ENCODE results near the gene PHEX. TPM values are rescaled to one million over a fixed set of nuclear protein-coding genes. Genes with fewer than 3 reads are reported as not detected.
A peak's percentile ranks its signal among the peaks of the same experiment; 100 is the strongest.

PHEX gene
- total RNA-seq, 1 donor from 2014 or later: 0.48 TPM

DNA sequence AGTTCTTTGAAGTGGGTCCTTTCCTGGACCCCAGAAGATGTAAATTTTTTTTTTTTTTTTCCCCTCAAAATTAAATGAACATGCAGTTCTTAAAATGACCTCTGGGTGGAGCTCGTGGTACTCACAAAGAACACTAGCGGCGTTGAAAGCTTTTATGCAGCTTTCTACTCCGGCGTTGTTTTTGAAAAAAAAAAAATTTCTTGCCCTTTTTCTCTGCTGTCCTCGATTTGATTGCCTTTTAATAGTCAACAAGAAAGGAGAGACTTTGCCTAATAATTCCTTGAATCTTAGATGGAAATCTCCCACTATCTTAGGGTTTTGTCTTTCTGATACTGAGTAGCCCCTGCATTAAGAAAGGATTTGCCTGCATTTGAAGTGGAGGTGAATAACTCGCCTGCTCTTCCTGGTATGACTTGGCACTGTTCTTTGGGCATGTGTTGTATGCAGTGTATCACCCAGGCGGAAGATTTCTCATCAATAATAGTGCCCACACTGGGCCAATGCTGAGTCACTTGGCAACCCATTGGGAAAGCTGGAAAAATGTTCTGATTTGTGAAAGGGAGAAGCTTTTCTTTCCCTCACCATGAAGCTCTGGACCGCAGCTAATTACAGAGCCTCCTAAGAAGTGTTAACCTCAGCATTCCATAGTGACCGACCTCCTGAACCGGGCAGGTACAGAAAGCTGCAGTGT is 104.0 kb downstream of the PHEX start:
- no peak for DNase-seq (ENCODE audit: low spot score, unreplicated experiment)
- Mint-ChIP-seq H3K27ac (peak overlapping the region; percentile 81), H3K4me3 (ENCODE audit: low read depth) (no peak overlapping the region), H3K27me3 (no peaks in the 10 kb centered on the region), H3K9me3 (ENCODE audit: low read depth) (no peaks in the 10 kb centered on the region), H3K36me3 (ENCODE audit: insufficient read depth) (no peaks in the 10 kb centered on the region), H3K4me1 (ENCODE audit: low read depth) (peaks cover 32% of the 10 kb centered on the region)
- TF ChIP-seq, protein P1, sequence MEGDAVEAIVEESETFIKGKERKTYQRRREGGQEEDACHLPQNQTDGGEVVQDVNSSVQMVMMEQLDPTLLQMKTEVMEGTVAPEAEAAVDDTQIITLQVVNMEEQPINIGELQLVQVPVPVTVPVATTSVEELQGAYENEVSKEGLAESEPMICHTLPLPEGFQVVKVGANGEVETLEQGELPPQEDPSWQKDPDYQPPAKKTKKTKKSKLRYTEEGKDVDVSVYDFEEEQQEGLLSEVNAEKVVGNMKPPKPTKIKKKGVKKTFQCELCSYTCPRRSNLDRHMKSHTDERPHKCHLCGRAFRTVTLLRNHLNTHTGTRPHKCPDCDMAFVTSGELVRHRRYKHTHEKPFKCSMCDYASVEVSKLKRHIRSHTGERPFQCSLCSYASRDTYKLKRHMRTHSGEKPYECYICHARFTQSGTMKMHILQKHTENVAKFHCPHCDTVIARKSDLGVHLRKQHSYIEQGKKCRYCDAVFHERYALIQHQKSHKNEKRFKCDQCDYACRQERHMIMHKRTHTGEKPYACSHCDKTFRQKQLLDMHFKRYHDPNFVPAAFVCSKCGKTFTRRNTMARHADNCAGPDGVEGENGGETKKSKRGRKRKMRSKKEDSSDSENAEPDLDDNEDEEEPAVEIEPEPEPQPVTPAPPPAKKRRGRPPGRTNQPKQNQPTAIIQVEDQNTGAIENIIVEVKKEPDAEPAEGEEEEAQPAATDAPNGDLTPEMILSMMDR (IDR thresholded peaks at IDR 0.05; ENCODE audit: unreplicated experiment): peak; percentile 84

DNA sequence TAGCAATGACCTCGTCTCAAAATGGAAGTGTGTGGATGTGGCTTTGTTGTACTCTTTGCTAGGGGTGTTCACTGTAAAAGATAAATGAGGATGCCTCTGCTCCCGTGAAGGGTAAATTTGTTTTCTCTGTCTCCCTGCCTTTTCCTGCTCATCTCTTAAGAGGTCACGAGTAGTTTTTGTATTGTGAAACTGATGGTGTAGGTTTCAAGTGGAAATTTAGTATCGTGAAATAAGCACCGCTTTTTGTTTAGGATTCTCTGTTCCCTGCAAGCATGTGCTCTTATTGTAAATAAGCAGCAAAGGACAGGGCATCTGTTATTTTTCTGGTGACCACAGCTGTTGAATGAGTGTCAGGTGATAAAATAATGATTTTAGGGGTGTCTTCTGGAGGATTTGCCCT is 104.6 kb downstream of the PHEX start:
- H3K27me3 Mint-ChIP-seq: no peaks in the 10 kb centered on the region
- H3K27ac Mint-ChIP-seq: no peak overlapping the region
- no peak for DNase-seq (ENCODE audit: low spot score, unreplicated experiment)
- peaks cover 30% of the 10 kb centered on the region for H3K4me1 Mint-ChIP-seq (ENCODE audit: low read depth)
- no peaks in the 10 kb centered on the region for H3K9me3 Mint-ChIP-seq (ENCODE audit: low read depth)
- H3K36me3 Mint-ChIP-seq (ENCODE audit: insufficient read depth): no peaks in the 10 kb centered on the region
- TF ChIP-seq, protein P1 (IDR thresholded peaks at IDR 0.05; ENCODE audit: unreplicated experiment): no peak
- no peak overlapping the region for H3K4me3 Mint-ChIP-seq (ENCODE audit: low read depth)

DNA sequence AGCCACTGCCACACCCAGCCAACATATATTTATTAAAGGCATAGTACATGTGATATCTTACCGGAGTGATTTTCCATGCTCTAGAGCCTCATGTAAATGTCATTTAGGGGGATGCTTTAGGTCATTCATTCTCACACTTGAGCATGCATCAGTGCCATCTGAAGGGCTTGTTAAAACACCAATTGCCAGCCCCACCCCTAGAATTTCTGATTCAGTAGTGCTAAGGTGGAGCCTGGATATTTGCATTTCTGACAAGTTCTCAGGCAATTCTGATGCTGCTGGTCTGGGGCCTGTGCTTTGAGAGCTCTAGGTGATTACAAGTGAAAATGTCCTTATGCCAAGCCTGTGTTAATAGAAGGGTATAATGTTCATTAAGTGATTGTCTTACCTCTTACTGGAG is 107.7 kb downstream of the PHEX start:
- no peaks in the 10 kb centered on the region for H3K27me3 Mint-ChIP-seq
- DNase-seq (ENCODE audit: low spot score, unreplicated experiment): no peak
- no peak overlapping the region for H3K4me3 Mint-ChIP-seq (ENCODE audit: low read depth)
- TF ChIP-seq, protein P1 (IDR thresholded peaks at IDR 0.05; ENCODE audit: unreplicated experiment): no peak
- no peaks in the 10 kb centered on the region for H3K9me3 Mint-ChIP-seq (ENCODE audit: low read depth)
- H3K4me1 Mint-ChIP-seq (ENCODE audit: low read depth): peaks cover 20% of the 10 kb centered on the region
- no peaks in the 10 kb centered on the region for H3K36me3 Mint-ChIP-seq (ENCODE audit: insufficient read depth)
- no peak overlapping the region for H3K27ac Mint-ChIP-seq

DNA sequence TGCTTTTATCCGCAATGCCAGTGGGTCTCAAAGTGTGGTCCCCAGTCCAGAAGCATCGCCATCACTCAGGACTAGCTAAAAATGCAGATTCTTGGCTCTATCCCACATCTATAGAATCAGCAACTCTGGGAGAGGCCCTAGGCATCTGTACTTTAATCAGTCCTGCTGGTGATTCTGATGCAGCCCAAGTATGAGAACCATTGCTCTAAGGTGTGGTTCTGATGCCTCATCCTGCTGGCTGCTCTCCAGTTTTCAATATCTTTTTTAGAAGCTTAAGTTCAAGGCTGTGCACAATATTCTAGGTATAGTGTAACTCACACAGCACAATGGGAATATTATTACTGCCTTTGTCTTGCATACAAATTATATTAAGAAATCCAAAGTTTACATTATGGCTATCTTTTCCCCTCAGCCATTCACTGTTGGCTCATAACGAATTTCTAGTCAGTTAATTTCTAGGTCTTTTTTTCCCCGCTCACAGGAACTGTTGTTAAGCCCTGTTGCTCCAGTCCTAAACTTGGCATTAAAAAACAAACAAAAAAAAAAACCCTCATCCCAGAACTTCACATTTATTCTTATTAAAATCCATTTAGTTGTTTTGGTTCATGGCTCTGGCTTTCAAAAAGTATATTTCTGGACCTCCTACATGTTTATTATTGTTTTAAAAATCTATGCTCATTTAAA is 109.1 kb downstream of the PHEX start:
- peaks cover 7% of the 10 kb centered on the region for H3K4me1 Mint-ChIP-seq (ENCODE audit: low read depth)
- H3K4me3 Mint-ChIP-seq (ENCODE audit: low read depth): no peak overlapping the region
- H3K27me3 Mint-ChIP-seq: no peaks in the 10 kb centered on the region
- H3K9me3 Mint-ChIP-seq (ENCODE audit: low read depth): no peaks in the 10 kb centered on the region
- no peak for DNase-seq (ENCODE audit: low spot score, unreplicated experiment)
- H3K27ac Mint-ChIP-seq: no peak overlapping the region
- no peaks in the 10 kb centered on the region for H3K36me3 Mint-ChIP-seq (ENCODE audit: insufficient read depth)
- TF ChIP-seq, protein P1 (IDR thresholded peaks at IDR 0.05; ENCODE audit: unreplicated experiment): no peak

DNA sequence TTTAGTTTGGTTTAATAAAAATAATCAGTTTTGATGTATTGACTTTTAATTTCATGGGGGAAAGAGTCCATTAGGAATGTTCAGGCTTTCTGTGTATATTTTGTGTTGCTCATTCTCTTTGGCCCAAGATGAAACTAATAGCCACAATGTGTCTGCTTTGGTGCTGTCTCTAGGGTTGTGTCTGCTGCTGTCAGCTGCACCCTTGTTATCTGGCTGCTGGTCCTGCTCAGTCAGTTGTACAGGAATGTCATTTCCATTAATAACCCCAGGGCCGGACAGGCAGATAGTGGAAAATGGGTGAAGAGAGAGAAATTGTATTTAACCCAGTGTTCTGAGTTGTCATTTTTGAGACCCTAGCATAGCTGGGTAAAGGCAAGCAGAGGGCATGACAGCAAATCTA is 115.1 kb downstream of the PHEX start:
- H3K9me3 Mint-ChIP-seq (ENCODE audit: low read depth): peaks cover 4% of the 10 kb centered on the region
- H3K27me3 Mint-ChIP-seq: no peaks in the 10 kb centered on the region
- H3K4me3 Mint-ChIP-seq (ENCODE audit: low read depth): no peak overlapping the region
- no peak for DNase-seq (ENCODE audit: low spot score, unreplicated experiment)
- no peaks in the 10 kb centered on the region for H3K36me3 Mint-ChIP-seq (ENCODE audit: insufficient read depth)
- TF ChIP-seq, protein P1 (IDR thresholded peaks at IDR 0.05; ENCODE audit: unreplicated experiment): no peak
- H3K27ac Mint-ChIP-seq: no peak overlapping the region
- H3K4me1 Mint-ChIP-seq (ENCODE audit: low read depth): no peaks in the 10 kb centered on the region
